GM12878 (cell line): Measurements from ENCODE around the gene CLEC20A. TPM values are rescaled to one million over a fixed set of nuclear protein-coding genes. Genes with fewer than 3 reads are reported as not detected.

Experiments used
- ATAC-seq: fragments of 200-7000 bp; cut with Tn5 transposase; 3 replicates; pipeline ENCODE4 v1.9.1; 2020; ENCODE audit warnings: mild to moderate bottlenecking, moderate library complexity
- BruUV-seq: library from RNA; stranded (reverse); fragments of 400-500 nt; replicated peaks from 2 replicates; lab custom pipeline; 2021; lab: Mats Ljungman, UMichigan
- CTCF ChIA-PET: fragments of 300-600 bp; sonication (Branson Sonifier 250); formaldehyde crosslinking; extraction: SDS; loops from one replicate; lab custom pipeline; 2021; ENCODE audit warnings: inconsistent platforms; lab: Yijun Ruan, JAX
- POLR2A ChIA-PET: fragments of 350-600 bp; formaldehyde crosslinking; extraction: SDS; loops from one replicate; lab custom pipeline; 2021; ENCODE audit warnings: inconsistent platforms; lab: Charles Lee
- RAD21 ChIA-PET: fragments of 300-600 bp; sonication (Branson Sonifier 250); formaldehyde crosslinking; loops from one replicate; lab custom pipeline; 2023; ENCODE audit warnings: antibody characterized with exemption; ENCODE audit not compliant: unreplicated experiment; lab: Charles Lee
- SMC1A ChIA-PET: fragments of 300-600 bp; sonication (Branson Sonifier 250); formaldehyde crosslinking; loops from one replicate; lab custom pipeline; 2023; ENCODE audit not compliant: unreplicated experiment, uncharacterized antibody; lab: Charles Lee
- DNase-seq: peaks from one replicate; pipeline ENCODE4 v3.0.0-alpha.2; 2011; ENCODE audit warnings: low read depth, low spot score
- FAIRE-seq: peaks from 3 replicates; lab custom pipeline; 2011; peaks lifted over from hg19 to GRCh38; lab: Jason Lieb, UNC
- H2AFZ ChIP-seq: 2 replicates; pipeline ENCODE4 v1.6.0; 2011; ENCODE audit warnings: low read depth, low read length, control low read depth; ENCODE audit not compliant: control insufficient read depth
- H3K27ac ChIP-seq: 2 replicates; pipeline ENCODE4 v1.5.1; 2011; ENCODE audit warnings: control low read depth; ENCODE audit not compliant: control insufficient read depth, insufficient read depth
- H3K27me3 ChIP-seq, 2 experiments: replicated peaks in 1 of 2; 2 replicates each; pipeline versions ENCODE4 v1.6.0 to v1.6.1; 2011; ENCODE audit warnings: low read length in 1 of 2; ENCODE audit not compliant: control insufficient read depth in 2 of 2, insufficient read depth in 2 of 2
- H3K36me3 ChIP-seq, 2 experiments: 2 replicates each; pipeline ENCODE4 v1.5.1; 2011; ENCODE audit warnings: low read length in 1 of 2; ENCODE audit not compliant: control insufficient read depth in 2 of 2, insufficient read depth in 2 of 2
- H3K4me1 ChIP-seq: 2 replicates; pipeline ENCODE4 v1.6.1; 2011; ENCODE audit warnings: mild to moderate bottlenecking, low read length, moderate library complexity, mixed read lengths; ENCODE audit not compliant: control insufficient read depth, insufficient read depth
- H3K4me2 ChIP-seq: 2 replicates; pipeline ENCODE4 v1.6.0; 2011; ENCODE audit warnings: control low read depth; ENCODE audit not compliant: control insufficient read depth, insufficient read depth
- H3K4me3 ChIP-seq: fragments of 200-600 bp; sonication (generic); 2 replicates; pipeline ENCODE4 v1.5.1; 2016
- H3K79me2 ChIP-seq: 2 replicates; pipeline ENCODE4 v1.6.0; 2011; ENCODE audit warnings: low read length; ENCODE audit not compliant: control insufficient read depth, insufficient read depth
- H3K9ac ChIP-seq: 2 replicates; pipeline ENCODE4 v1.8.0; 2011; ENCODE audit warnings: low read length, control low read depth, mixed read lengths; ENCODE audit not compliant: control insufficient read depth, insufficient read depth
- H3K9me3 ChIP-seq: replicated peaks from 3 replicates; pipeline ENCODE4 v1.5.1; 2011; ENCODE audit warnings: mild to moderate bottlenecking, low read length; ENCODE audit not compliant: control insufficient read depth, insufficient read depth
- H4K20me1 ChIP-seq: 2 replicates; pipeline ENCODE4 v1.6.0; 2011; ENCODE audit not compliant: control insufficient read depth, insufficient read depth
- ATF2 ChIP-seq: IDR thresholded peaks from 2 replicates; pipeline ENCODE4 v1.6.1; 2012; ENCODE audit warnings: low read length, inconsistent platforms
- ATF7 ChIP-seq: fragments of 450-650 bp; IDR thresholded peaks from 2 replicates; pipeline ENCODE4 v1.6.1; 2016; ENCODE audit warnings: low read depth, mild to moderate bottlenecking
- CTCF ChIP-seq, 3 experiments: IDR thresholded peaks in 2 of 3; conservative IDR thresholded peaks in 1 of 3; 2 replicates each; pipeline ENCODE4 v1.5.1; 2011; ENCODE audit warnings: low read depth in 3 of 3, low read length in 3 of 3, mild to moderate bottlenecking in 3 of 3, control low read depth in 2 of 3, moderate library complexity in 2 of 3, inconsistent platforms in 1 of 3, mixed read lengths in 1 of 3; ENCODE audit not compliant: control insufficient read depth in 2 of 3, insufficient read depth in 1 of 3; ENCODE audit errors: extremely low read depth in 1 of 3
- DPF2 ChIP-seq: fragments of 450-650 bp; IDR thresholded peaks from 2 replicates; pipeline ENCODE4 v1.6.1; 2017; ENCODE audit warnings: mild to moderate bottlenecking
- E2F4 ChIP-seq: IDR thresholded peaks from 2 replicates; pipeline ENCODE4 v1.6.1; 2012; ENCODE audit warnings: low read depth, low read length, improper control_type of control experiment
- EP300 ChIP-seq, 2 experiments: fragments of 150-350 bp in 1 of 2; IDR thresholded peaks; 2 replicates each; pipeline ENCODE4 v1.6.1; 2011 to 2012; ENCODE audit warnings: low read depth in 2 of 2, low read length in 2 of 2, borderline replicate concordance in 1 of 2, improper control_type of control experiment in 1 of 2, inconsistent platforms in 1 of 2; ENCODE audit not compliant: control insufficient read depth in 1 of 2
- GABPA ChIP-seq: IDR thresholded peaks from 2 replicates; pipeline ENCODE4 v1.6.1; 2014; ENCODE audit warnings: antibody characterized with exemption, low read depth, mild to moderate bottlenecking, inconsistent platforms
- IKZF2 ChIP-seq, 2 experiments: fragments of 450-650 bp; IDR thresholded peaks; 2 replicates each; pipeline ENCODE4 v1.6.1; 2017; ENCODE audit warnings: mild to moderate bottlenecking in 2 of 2, moderate library complexity in 2 of 2
- JUNB ChIP-seq: IDR thresholded peaks from 2 replicates; pipeline ENCODE4 v1.6.1; 2016; ENCODE audit warnings: antibody characterized with exemption, mild to moderate bottlenecking
- MLLT1 ChIP-seq: fragments of 450-650 bp; IDR thresholded peaks from 2 replicates; pipeline ENCODE4 v1.6.1; 2016; ENCODE audit warnings: mild to moderate bottlenecking
- MYB ChIP-seq: fragments of 150-350 bp; IDR thresholded peaks from 2 replicates; pipeline ENCODE4 v1.6.1; 2014; ENCODE audit warnings: mild to moderate bottlenecking, low read depth, low read length, borderline replicate concordance
- NFIC ChIP-seq: IDR thresholded peaks from 2 replicates; pipeline ENCODE4 v1.6.1; 2012; ENCODE audit warnings: low read depth, mild to moderate bottlenecking, inconsistent platforms, low read length, moderate library complexity
- NFYA ChIP-seq: IDR thresholded peaks from 2 replicates; pipeline ENCODE4 v1.6.1; 2011; ENCODE audit warnings: low read depth, mild to moderate bottlenecking, low read length, improper control_type of control experiment, borderline replicate concordance
- SP1 ChIP-seq: IDR thresholded peaks from one replicate; pipeline ENCODE4 v1.6.1; 2011; ENCODE audit warnings: low read depth, low read length
- TAF1 ChIP-seq: IDR thresholded peaks from 2 replicates; pipeline ENCODE4 v1.6.1; 2011; ENCODE audit warnings: mild to moderate bottlenecking, low read depth, low read length, borderline replicate concordance
- TBL1XR1 ChIP-seq: IDR thresholded peaks from 2 replicates; pipeline ENCODE4 v1.6.1; 2012; ENCODE audit warnings: low read depth, low read length, improper control_type of control experiment
- ZBTB33 ChIP-seq: fragments of 450-650 bp; IDR thresholded peaks from 2 replicates; pipeline ENCODE4 v1.6.1; 2017; ENCODE audit warnings: mild to moderate bottlenecking
- ZNF217 ChIP-seq: fragments of 450-650 bp; IDR thresholded peaks from 2 replicates; pipeline ENCODE4 v1.6.1; 2017; ENCODE audit warnings: antibody characterized with exemption, mild to moderate bottlenecking
- WGBS: methylation state at CpG from one replicate; pipeline ENCODE4 v1.1.6; 2016; ENCODE audit warnings: low lambda C conversion rate; ENCODE audit not compliant: insufficient replicate concordance, insufficient coverage; ENCODE audit errors: missing lambda C conversion rate; 5-methylcytosine and 5-hydroxymethylcytosine counted together
- in situ Hi-C: fragments of 300-500 bp; cut with MboI; formaldehyde crosslinking; loops from 9 replicates; pipeline ENCODE4 v1.14.3; 2018; ENCODE audit warnings: mixed read lengths
- intact Hi-C: fragments of 100-400 bp; cut with micrococcal nuclease; formaldehyde crosslinking; loops from one replicate; pipeline ENCODE4 v1.14.2; 2022; ENCODE audit not compliant: unreplicated experiment
- polyA plus RNA-seq, 11 experiments: library from polyadenylated mRNA; depleted of rRNA in 4 of 11; unstranded in 6 of 11; stranded (reverse) in 5 of 11; fragments of >200 nt; fragmentation: Nextera tagmentation in 4 of 11; fragmentation: Illumina TruSeq in 1 of 11; extraction: Ambion mirVana in 4 of 11; extraction: Trizol in 1 of 11; gene quantifications; 1 replicate in 1 of 11; 2 replicates in 10 of 11; pipeline versions ENCODE4 v1.2.1 to v1.2.3, GENCODE V29; 2011 to 2016; ENCODE audit warnings: inconsistent platforms in 2 of 11, missing spikeins in 2 of 11, low read depth in 1 of 11
- total RNA-seq, 4 experiments: library from RNA; depleted of rRNA in 3 of 4; stranded (reverse); fragments of >200 nt in 3 of 4; fragmentation: Illumina TruSeq in 1 of 4; extraction: Trizol in 1 of 4; gene quantifications; 2 replicates each; pipeline versions ENCODE4 v1.2.1 to v1.2.3, GENCODE V29; 2013 to 2021

The CLEC20A gene
- total and polyA plus RNA-seq, 10 of the 15 experiments (the other 5 are each of a cell fraction or from before 2014, with no cell fraction given), result not detected

GRCh38 chr1:178442925-178443324, 53.8 kb downstream of the CLEC20A start:
- ATAC-seq (no peak), FAIRE-seq (no peak), DNase-seq (no peak)
- Histone ChIP-seq H3K27ac (no peak overlapping the region), H3K4me1 (no peaks in the 10 kb centered on the region), H3K27me3 (peaks cover 0 to 2% of the 10 kb centered on the region in 2 experiments; a peak in 1 of 4 replicates), H3K4me3 (no peak overlapping the region), H3K79me2 (no peaks in the 10 kb centered on the region), H3K36me3 (no peaks in the 10 kb centered on the region), H3K4me2 (no peak overlapping the region), H3K9ac (no peak overlapping the region), H4K20me1 (no peaks in the 10 kb centered on the region), H2AFZ (no peak overlapping the region), H3K9me3 (no peaks in the 10 kb centered on the region)
- ChIA-PET RAD21 (no interaction called here), CTCF (no interaction called here), SMC1A (interaction anchor here (1.1 kb wide), 1 partner anchor 8 kb away, joined by 5 read pairs; no protein-coding TSS in a partner anchor), POLR2A (no interaction called here)
- BruUV-seq, result no TSS peak
- WGBS, result 11% methylated on average over 3 of the region's 3 CpGs
- in situ Hi-C loops, result no loop called here
- intact Hi-C loops, result no loop called here
- TF ChIP-seq TAF1 (no peak), GABPA (no peak), EP300 (IDR thresholded peaks at IDR 0.05; ENCODE audit: borderline replicate concordance in 1 of 2, control insufficient read depth in 1 of 2, low read depth in 2 of 2, low read length in 2 of 2) (no peak), SP1 (no peak), TBL1XR1 (no peak), E2F4 (no peak), CTCF (IDR thresholded peaks at IDR 0.05 in 2 of 3, conservative IDR thresholded peaks at IDR 0.05 in 1 of 3; ENCODE audit: control insufficient read depth in 2 of 3, extremely low read depth in 1 of 3, insufficient read depth in 1 of 3, low read depth in 3 of 3, low read length in 3 of 3) (no peak), ATF2 (no peak), ZBTB33 (no peak), MYB (no peak), NFIC (no peak), MLLT1 (no peak), DPF2 (no peak), ATF7 (no peak), NFYA (no peak), JUNB (no peak), ZNF217 (no peak), IKZF2 (IDR thresholded peaks at IDR 0.05) (no peak)
